HG03159 (cell line): ENCODE measurements around the gene PCP2.

Source experiments
- ATAC-seq: cut with Tn5 transposase; IDR thresholded peaks from one replicate; pipeline ENCODE4 v1.9.1; 2021; ENCODE audit warnings: mild to moderate bottlenecking, moderate library complexity; ENCODE audit not compliant: unreplicated experiment

The PCP2 gene

GRCh38 chr19:7633698-7634097 lies at the start of gene PCP2:
Gene PCP2 (minus strand): TSS chr19:7633719. CDS start chr19:7633457, 262 bp downstream.
- ATAC-seq, result no peak

- ATAC-seq, result no peak
These were observed 48.8 kb upstream of the PCP2 start for GRCh38 chr19:7682175-7682855.

GRCh38 chr19:7681340-7682174 lies 48.0 kb upstream of the PCP2 start:
- no peak for ATAC-seq

GRCh38 chr19:7680606-7681339 lies 47.3 kb upstream of the PCP2 start, which contains the start of gene TRAPPC5:
Gene TRAPPC5 (plus strand): TSS chr19:7680833. CDS start chr19:7682254, 1,421 bp downstream.
- no peak for ATAC-seq

- no peak for ATAC-seq
These were observed 46.5 kb upstream of the PCP2 start for GRCh38 chr19:7679771-7680605.

- ATAC-seq, result no peak
These were observed 45.6 kb upstream of the PCP2 start for GRCh38 chr19:7678971-7679751.

GRCh38 chr19:7677669-7678311 lies 44.3 kb upstream of the PCP2 start:
- ATAC-seq, result no peak

- no peak for ATAC-seq
These were observed 43.3 kb upstream of the PCP2 start, which contains the start of gene MCEMP1 for GRCh38 chr19:7676854-7677253. Gene MCEMP1 (plus strand): TSS chr19:7677090. CDS start chr19:7677121, 31 bp downstream.

GRCh38 chr19:7676376-7676775 lies 42.9 kb upstream of the PCP2 start:
- no peak for ATAC-seq

- no peak for ATAC-seq
These were observed 40.8 kb upstream of the PCP2 start for GRCh38 chr19:7674010-7675005.

- no peak for ATAC-seq
These were observed 39.0 kb upstream of the PCP2 start for GRCh38 chr19:7672522-7672921.

GRCh38 chr19:7670790-7671189 lies 37.3 kb upstream of the PCP2 start:
- no peak for ATAC-seq

GRCh38 chr19:7670150-7670783 lies 36.7 kb upstream of the PCP2 start:
- no peak for ATAC-seq

- no peak for ATAC-seq
These were observed 36.1 kb upstream of the PCP2 start for GRCh38 chr19:7669641-7670040.

GRCh38 chr19:7668842-7669241 lies 35.3 kb upstream of the PCP2 start, which contains the start of gene RETN:
Gene RETN (plus strand): TSS chr19:7669049. CDS start chr19:7669327, 278 bp downstream.
- no peak for ATAC-seq

GRCh38 chr19:7665076-7665475 lies 31.6 kb upstream of the PCP2 start:
- ATAC-seq, result no peak

- ATAC-seq, result no peak
These were observed 30.2 kb upstream of the PCP2 start for GRCh38 chr19:7663706-7664105.
